ENCODE data around the gene RAB44.

DNA sequence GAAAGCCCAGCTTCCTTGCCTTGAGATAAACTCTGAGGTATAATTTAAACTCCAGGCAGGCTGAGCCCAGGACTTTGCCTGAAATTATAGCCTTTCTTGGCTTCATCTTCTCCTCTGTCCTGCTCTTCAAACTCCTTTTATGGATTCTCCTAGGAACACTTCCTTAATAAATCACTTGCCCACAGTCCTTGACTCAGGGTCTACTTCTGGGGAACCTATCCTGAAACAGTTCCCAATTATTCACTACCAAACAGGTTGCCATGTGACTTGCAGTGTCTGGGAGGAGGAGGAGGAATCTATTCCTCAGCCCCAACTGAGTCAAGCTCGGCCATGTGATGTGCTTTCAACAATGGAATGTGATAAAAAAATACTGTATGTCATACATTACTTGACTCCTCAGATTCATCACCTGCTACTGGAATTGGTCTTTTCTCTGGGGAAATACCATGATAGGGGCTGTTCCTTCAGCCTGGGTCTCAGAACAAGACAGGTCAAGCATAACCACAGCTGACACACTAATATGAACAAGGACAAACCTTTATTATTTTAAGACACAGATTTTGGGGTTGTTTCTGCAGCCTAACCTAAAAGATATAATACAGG, 39.6 kb upstream of the RAB44 start:
- TF ChIP-seq CTCF (IDR thresholded peaks at IDR 0.05; ENCODE audit: low read depth, low read length, poor library complexity, severe bottlenecking): no peak
- TF ChIP-seq EZH2phosphoT487 (IDR thresholded peaks at IDR 0.05; ENCODE audit: borderline replicate concordance, low read length): no peak
